ENCODE results near the gene TSC2. TPM values are rescaled to one million over a fixed set of nuclear protein-coding genes. Genes with fewer than 3 reads are reported as not detected.

The TSC2 gene
- total and polyA plus RNA-seq, 4 donors: 36.5 to 146 (median 72.7) TPM

DNA sequence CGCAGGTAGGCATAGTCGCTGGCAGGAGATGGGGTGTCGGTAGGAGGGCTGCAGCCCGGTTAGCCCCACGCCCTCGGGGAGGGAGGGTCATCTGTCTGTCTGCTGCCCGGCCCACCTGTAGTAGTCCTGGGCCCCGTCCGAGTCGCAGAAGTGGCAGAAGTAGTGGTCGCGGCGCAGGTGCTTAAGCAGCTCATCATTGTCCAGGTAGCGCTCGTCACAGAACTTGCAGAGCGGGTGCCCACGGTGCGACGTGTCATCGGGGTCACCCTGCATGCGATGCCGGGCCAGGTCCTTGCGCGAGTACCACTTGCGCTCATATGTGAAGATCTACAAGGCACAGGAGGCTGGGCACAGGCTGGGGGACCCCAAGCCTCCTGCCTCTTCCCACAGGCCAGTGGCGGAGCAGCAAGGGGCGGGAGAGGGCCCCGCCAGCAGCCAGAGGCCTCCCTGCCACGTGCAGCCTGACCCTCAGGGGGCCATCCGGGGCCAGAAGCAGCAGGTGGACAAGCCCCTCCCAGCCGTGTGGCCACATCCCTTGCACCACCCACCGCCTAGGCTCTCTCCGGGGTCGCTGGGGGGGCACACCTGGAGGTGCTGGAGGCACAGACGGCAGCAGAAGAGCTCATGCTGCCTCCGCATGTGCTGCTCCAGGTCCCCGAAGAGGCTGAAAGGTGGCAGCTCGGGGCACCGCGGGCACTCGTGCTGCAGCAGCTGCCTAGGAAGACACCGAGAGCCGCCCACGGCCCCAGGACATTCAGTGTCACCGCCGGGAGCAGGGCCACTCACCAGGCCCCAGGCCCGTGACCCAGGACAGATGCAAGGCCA is 45.2 kb upstream of the TSC2 start:
- TF ChIP-seq CTCF (IDR thresholded peaks at IDR 0.05; ENCODE audit: control extremely low read depth, extremely low read depth): no peak
- peaks cover 0 to 33% (median 6%) of the 10 kb centered on the region in 5 donors for H3K4me1 ChIP-seq (ENCODE audit: control insufficient read depth in 5 of 5, insufficient read depth in 5 of 5, low read length in 5 of 5)
- ATAC-seq (ENCODE audit: insufficient read depth, low FRiP score) (no peak), DNase-seq (no peak)
- no peaks in the 10 kb centered on the region for H3K9me3 ChIP-seq (ENCODE audit: control insufficient read depth in 4 of 4, insufficient read depth in 3 of 4, low read length in 3 of 4)
- 93 to 94% methylated on average over 47 of the region's 47 CpGs for WGBS, 2 donors
- H3K9ac ChIP-seq (ENCODE audit: insufficient read depth in 1 of 2, low read length in 2 of 2): no peak overlapping the region
- H3K27me3 ChIP-seq (ENCODE audit: control insufficient read depth in 3 of 3, insufficient read depth in 3 of 3, low read length in 2 of 3): no peaks in the 10 kb centered on the region
- H3K27ac ChIP-seq (ENCODE audit: low read depth in 1 of 2, low read length in 1 of 2): no peak overlapping the region
- peaks cover 1 to 56% (median 26%) of the 10 kb centered on the region in 4 donors for H3K36me3 ChIP-seq (ENCODE audit: control insufficient read depth in 4 of 4, insufficient read depth in 4 of 4, low read length in 4 of 4)
- no peak overlapping the region for H3K4me3 ChIP-seq

DNA sequence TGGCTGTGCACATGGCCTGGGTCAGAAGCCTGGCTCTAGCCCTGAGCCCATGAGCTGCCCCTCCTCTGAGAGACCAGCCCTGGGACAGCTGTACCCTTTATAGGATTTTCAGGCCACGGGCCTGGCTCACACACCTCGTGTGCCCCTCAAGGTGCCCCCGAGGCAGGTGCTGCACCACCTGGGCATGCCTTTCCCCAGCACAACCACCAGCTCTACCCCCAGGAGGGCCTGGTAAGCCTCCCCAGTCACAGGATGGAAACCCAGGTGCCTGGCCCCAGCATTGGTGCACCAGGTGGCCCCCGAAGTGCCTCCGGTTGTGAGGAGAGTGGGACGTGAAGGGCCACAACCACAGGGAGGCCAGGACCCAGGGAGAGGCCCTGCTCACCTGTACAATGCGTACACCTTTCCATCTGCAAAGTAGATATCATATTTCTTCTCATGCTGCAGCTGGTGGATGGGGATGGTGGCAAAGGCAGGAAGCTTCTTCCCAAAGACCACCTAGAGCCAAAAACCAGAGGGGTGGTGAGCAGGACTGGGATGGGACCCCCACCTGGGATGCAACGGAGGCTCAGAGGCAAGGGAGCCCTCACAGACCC is 44.5 kb upstream of the TSC2 start:
- H3K9ac ChIP-seq (ENCODE audit: insufficient read depth in 1 of 2, low read length in 2 of 2): no peak overlapping the region
- H3K4me3 ChIP-seq: no peak overlapping the region
- WGBS, 2 donors: 84 to 89% methylated on average over 8 of the region's 8 CpGs
- no peaks in the 10 kb centered on the region for H3K9me3 ChIP-seq (ENCODE audit: control insufficient read depth in 4 of 4, insufficient read depth in 3 of 4, low read length in 3 of 4)
- no peak for TF ChIP-seq CTCF (IDR thresholded peaks at IDR 0.05; ENCODE audit: control extremely low read depth, extremely low read depth)
- DNase-seq (no peak), ATAC-seq (ENCODE audit: insufficient read depth, low FRiP score) (no peak)
- peaks cover 3 to 54% (median 23%) of the 10 kb centered on the region in 4 donors for H3K36me3 ChIP-seq (ENCODE audit: control insufficient read depth in 4 of 4, insufficient read depth in 4 of 4, low read length in 4 of 4)
- no peaks in the 10 kb centered on the region for H3K27me3 ChIP-seq (ENCODE audit: control insufficient read depth in 3 of 3, insufficient read depth in 3 of 3, low read length in 2 of 3)
- H3K4me1 ChIP-seq (ENCODE audit: control insufficient read depth in 5 of 5, insufficient read depth in 5 of 5, low read length in 5 of 5): peaks cover 0 to 40% (median 12%) of the 10 kb centered on the region in 5 donors
- H3K27ac ChIP-seq (ENCODE audit: low read depth in 1 of 2, low read length in 1 of 2): no peak overlapping the region

GRCh38 chr16:2003827-2004641 is 43.8 kb upstream of the TSC2 start:
- Histone ChIP-seq H3K27me3 (ENCODE audit: control insufficient read depth in 3 of 3, insufficient read depth in 3 of 3, low read length in 2 of 3) (no peaks in the 10 kb centered on the region), H3K36me3 (ENCODE audit: control insufficient read depth in 4 of 4, insufficient read depth in 4 of 4, low read length in 4 of 4) (peaks cover 3 to 47% (median 21%) of the 10 kb centered on the region in 4 donors), H3K4me1 (ENCODE audit: control insufficient read depth in 5 of 5, insufficient read depth in 5 of 5, low read length in 5 of 5) (peaks cover 0 to 40% (median 14%) of the 10 kb centered on the region in 5 donors), H3K27ac (ENCODE audit: low read depth in 1 of 2, low read length in 1 of 2) (no peak overlapping the region), H3K9ac (ENCODE audit: insufficient read depth in 1 of 2, low read length in 2 of 2) (no peak overlapping the region), H3K9me3 (ENCODE audit: control insufficient read depth in 4 of 4, insufficient read depth in 3 of 4, low read length in 3 of 4) (no peaks in the 10 kb centered on the region), H3K4me3 (no peak overlapping the region)
- DNase-seq (peak; percentile 88 to 91 (median 90)), ATAC-seq (ENCODE audit: insufficient read depth, low FRiP score) (peak; percentile 89)
- TF ChIP-seq CTCF (IDR thresholded peaks at IDR 0.05; ENCODE audit: control extremely low read depth, extremely low read depth): peak; percentile 87
- 35 to 39% methylated on average over 35 to 36 of the region's 36 CpGs for WGBS, 2 donors
